ENCODE measurements around the gene CDH4.

CDH4 gene

GRCh38 chr20:61251529-61252393, at the start of gene CDH4:
Gene CDH4 (plus strand): TSS chr20:61252261.
- DNase-seq (ENCODE audit: low read depth in 1 of 2, low spot score in 1 of 2): no peak

- DNase-seq (ENCODE audit: low read depth in 1 of 2, low spot score in 1 of 2): no peak
These were observed 48.7 kb upstream of the CDH4 start for GRCh38 chr20:61203320-61203719.

GRCh38 chr20:61204206-61204605, 47.9 kb upstream of the CDH4 start:
- DNase-seq (ENCODE audit: low read depth in 1 of 2, low spot score in 1 of 2): no peak

GRCh38 chr20:61205769-61206168, 46.3 kb upstream of the CDH4 start:
- no peak for DNase-seq (ENCODE audit: low read depth in 1 of 2, low spot score in 1 of 2)

- no peak for DNase-seq (ENCODE audit: low read depth in 1 of 2, low spot score in 1 of 2)
These were observed 41.2 kb upstream of the CDH4 start for GRCh38 chr20:61210862-61211261.

- no peak for DNase-seq (ENCODE audit: low read depth in 1 of 2, low spot score in 1 of 2)
These were observed 34.2 kb upstream of the CDH4 start for GRCh38 chr20:61217848-61218247.

GRCh38 chr20:61219021-61219431, 33.0 kb upstream of the CDH4 start:
- DNase-seq (ENCODE audit: low read depth in 1 of 2, low spot score in 1 of 2): no peak

GRCh38 chr20:61220131-61220530, 31.9 kb upstream of the CDH4 start:
- DNase-seq (ENCODE audit: low read depth in 1 of 2, low spot score in 1 of 2): no peak

GRCh38 chr20:61220626-61221325, 31.3 kb upstream of the CDH4 start:
- no peak for DNase-seq (ENCODE audit: low read depth in 1 of 2, low spot score in 1 of 2)

- DNase-seq (ENCODE audit: low read depth in 1 of 2, low spot score in 1 of 2): no peak
These were observed 29.4 kb upstream of the CDH4 start for GRCh38 chr20:61222699-61223098.

GRCh38 chr20:61223121-61223520, 28.9 kb upstream of the CDH4 start:
- DNase-seq (ENCODE audit: low read depth in 1 of 2, low spot score in 1 of 2): no peak

- DNase-seq (ENCODE audit: low read depth in 1 of 2, low spot score in 1 of 2): no peak
These were observed 21.9 kb upstream of the CDH4 start for GRCh38 chr20:61230166-61230565.

- no peak for DNase-seq (ENCODE audit: low read depth in 1 of 2, low spot score in 1 of 2)
These were observed 18.5 kb upstream of the CDH4 start for GRCh38 chr20:61233590-61233989.

- no peak for DNase-seq (ENCODE audit: low read depth in 1 of 2, low spot score in 1 of 2)
These were observed 17.7 kb upstream of the CDH4 start for GRCh38 chr20:61234224-61234890.

GRCh38 chr20:61236713-61237112, 15.3 kb upstream of the CDH4 start:
- DNase-seq (ENCODE audit: low read depth in 1 of 2, low spot score in 1 of 2): no peak

GRCh38 chr20:61238813-61239212, 13.2 kb upstream of the CDH4 start:
- DNase-seq (ENCODE audit: low read depth in 1 of 2, low spot score in 1 of 2): no peak

GRCh38 chr20:61240814-61241213, 11.2 kb upstream of the CDH4 start:
- no peak for DNase-seq (ENCODE audit: low read depth in 1 of 2, low spot score in 1 of 2)

- DNase-seq (ENCODE audit: low read depth in 1 of 2, low spot score in 1 of 2): no peak
These were observed 7.8 kb upstream of the CDH4 start for GRCh38 chr20:61244213-61244612.

GRCh38 chr20:61246269-61246668, 5.8 kb upstream of the CDH4 start:
- DNase-seq (ENCODE audit: low read depth in 1 of 2, low spot score in 1 of 2): no peak

GRCh38 chr20:61249626-61250025, 2.4 kb upstream of the CDH4 start:
- no peak for DNase-seq (ENCODE audit: low read depth in 1 of 2, low spot score in 1 of 2)

- DNase-seq (ENCODE audit: low read depth in 1 of 2, low spot score in 1 of 2): no peak
These were observed 671 bp downstream of the CDH4 start for GRCh38 chr20:61252601-61253263.

Measured in stimulated activated CD4-positive, alpha-beta T cell treated with anti-CD3 and anti-CD28 coated beads, Interleukin-15, amount 100 ng/mL, for 1 hour (primary cell).